MM.1S (cell line): Measurements from ENCODE around the gene HMCES.
"Not testable (repeated sequence)": the region's sequence is repeated elsewhere in the genome, so short reads cannot be mapped to it uniquely, and the experiment has no call there.

Experiments
- CTCF ChIP-seq: fragments of 300-600 bp; sonication (generic); IDR thresholded peaks from 2 replicates; pipeline ENCODE4 v1.5.1; 2016; ENCODE audit warnings: antibody characterized with exemption, low read length, mixed read lengths
- EZH2 ChIP-seq: fragments of 300-600 bp; sonication (generic); optimal IDR thresholded peaks from 2 replicates; pipeline ENCODE3; 2017; ENCODE audit warnings: low read depth, mild to moderate bottlenecking, antibody characterized with exemption, low read length, mixed read lengths

- TF ChIP-seq CTCF, EZH2: not testable (repeated sequence)
These were observed 59.0 kb downstream of the HMCES start for GRCh38 chr3:129337719-129338118.
